Measurements from ENCODE around the gene REEP3. TPM values are rescaled to one million over a fixed set of nuclear protein-coding genes. Genes with fewer than 3 reads are reported as not detected.

The REEP3 gene
- total and polyA plus RNA-seq, 2 of the 8 experiments (the other 6 are each of a cell fraction or from before 2014, with no cell fraction given) = 5.8 to 31.5 TPM

- DNase-seq (ENCODE audit: low read depth in 1 of 2, low spot score in 2 of 2) (no peak), FAIRE-seq (no peak)
- no peak overlapping the region for H4K5ac ChIP-seq (ENCODE audit: insufficient read length, low read depth, low read length)
- no peaks in the 10 kb centered on the region for H4K20me1 ChIP-seq (replicated peaks in 1 of 2; ENCODE audit: control insufficient read depth in 1 of 2, insufficient read depth in 2 of 2, low read length in 2 of 2)
- H2BK12ac ChIP-seq (ENCODE audit: low read depth, low read length) = no peak overlapping the region
- H3K14ac ChIP-seq (ENCODE audit: insufficient read length) = no peak overlapping the region
- no peak overlapping the region for H2AK5ac ChIP-seq (ENCODE audit: low read depth, low read length)
- no peaks in the 10 kb centered on the region for H3K27me3 ChIP-seq (replicated peaks in 1 of 4; ENCODE audit: control insufficient read depth in 3 of 4, extremely low read depth in 1 of 4, insufficient read depth in 3 of 4, low read length in 3 of 4)
- no peak overlapping the region for H2BK15ac ChIP-seq (ENCODE audit: low read length)
- H3K4ac ChIP-seq (replicated peaks; ENCODE audit: insufficient read length, low read depth, low read length) = no peak overlapping the region
- H3K27ac ChIP-seq (ENCODE audit: low read depth, low read length) = no peak overlapping the region
- H2AFZ ChIP-seq (ENCODE audit: low read length) = no peak overlapping the region
- no peaks in the 10 kb centered on the region for H3K36me3 ChIP-seq (ENCODE audit: control insufficient read depth in 2 of 4, insufficient read depth in 4 of 4, low read length in 3 of 4)
- 76% methylated on average over 5 of the region's 5 CpGs; no CpG with 5 or more reads in 1 of the 2 experiments for WGBS, 2 experiments (ENCODE audit: extremely low coverage in 1 of 2, insufficient coverage in 1 of 2, insufficient read length in 1 of 2, insufficient replicate concordance in 2 of 2, low coverage in 1 of 2, low lambda C conversion rate in 2 of 2, missing lambda C conversion rate in 1 of 2)
- H3K4me2 ChIP-seq (ENCODE audit: insufficient read depth in 1 of 2, low read depth in 2 of 2, low read length in 2 of 2) = no peak overlapping the region
- no peaks in the 10 kb centered on the region for H3K9me3 ChIP-seq (ENCODE audit: insufficient read depth in 2 of 2, low read depth in 1 of 2, low read length in 1 of 2)
- H3K79me1 ChIP-seq (ENCODE audit: low read depth, low read length) = no peaks in the 10 kb centered on the region
- no peaks in the 10 kb centered on the region for H3K4me1 ChIP-seq (replicated peaks in 1 of 4; ENCODE audit: control insufficient read depth in 3 of 4, insufficient read depth in 4 of 4, low read length in 3 of 4)
- CTCF ChIA-PET (ENCODE audit: partially characterized antibody) = interaction anchor here (0.6 to 0.7 kb wide), 2 partner anchors 20 to 215 kb away, joined by 3 read pairs; no protein-coding TSS in a partner anchor
- no peak overlapping the region for H4K8ac ChIP-seq (ENCODE audit: extremely low read depth, insufficient read depth, low read length)
- H3K9ac ChIP-seq (replicated peaks in 1 of 4; ENCODE audit: extremely low read depth in 1 of 4, low read depth in 3 of 4, low read length in 3 of 4) = no peak overlapping the region
- H3K18ac ChIP-seq (ENCODE audit: extremely low read depth, low read length) = no peak overlapping the region
- POLR2A ChIA-PET (ENCODE audit: partially characterized antibody) = no interaction called here
- no peak overlapping the region for H4K91ac ChIP-seq (replicated peaks; ENCODE audit: insufficient read length, low read length)
- H3K79me2 ChIP-seq (ENCODE audit: control insufficient read depth in 1 of 2, insufficient read depth in 2 of 2, low read length in 2 of 2) = no peaks in the 10 kb centered on the region
- H3K4me3 ChIP-seq (ENCODE audit: extremely low read depth in 1 of 4, insufficient read depth in 2 of 4, low read depth in 3 of 4, low read length in 4 of 4) = no peak overlapping the region
- no peak overlapping the region for H2BK5ac ChIP-seq (ENCODE audit: low read depth, low read length)
- no peak overlapping the region for H2BK120ac ChIP-seq (replicated peaks; ENCODE audit: low read depth, low read length)
- no peaks in the 10 kb centered on the region for H3K23me2 ChIP-seq (ENCODE audit: low read depth, low read length)
- no peak overlapping the region for H3K23ac ChIP-seq (ENCODE audit: insufficient read length)
- no peak overlapping the region for H3K56ac ChIP-seq (replicated peaks; ENCODE audit: insufficient read length, low read depth, low read length)
- H2BK20ac ChIP-seq (ENCODE audit: low read length) = no peak overlapping the region
- TF ChIP-seq HDAC6 (IDR thresholded peaks at IDR 0.05; ENCODE audit: low read depth, low read length) (no peak), ZNF274 (IDR thresholded peaks at IDR 0.05; ENCODE audit: borderline replicate concordance, extremely low read depth, low read length) (no peak), SP4 (IDR thresholded peaks at IDR 0.05; ENCODE audit: low read length) (no peak), EGR1 (IDR thresholded peaks at IDR 0.05; ENCODE audit: borderline replicate concordance, low read depth, low read length) (no peak), TAF1 (IDR thresholded peaks at IDR 0.05; ENCODE audit: low read depth, low read length) (no peak), CTCF (IDR thresholded peaks at IDR 0.05; ENCODE audit: control extremely low read depth in 1 of 3, insufficient read depth in 1 of 3, low read depth in 1 of 3, low read length in 3 of 3) (no peak), CBX8 (IDR thresholded peaks at IDR 0.05; ENCODE audit: borderline replicate concordance, low read depth, low read length) (no peak), KDM5A (IDR thresholded peaks at IDR 0.05; ENCODE audit: low read length) (no peak), ATF2 (IDR thresholded peaks at IDR 0.05; ENCODE audit: low read length) (no peak), SIN3A (conservative IDR thresholded peaks at IDR 0.05 in 1 of 2, IDR thresholded peaks at IDR 0.05 in 1 of 2; ENCODE audit: low read depth in 1 of 2, low read length in 2 of 2) (no peak)
Observed at GRCh38 chr10:63651864-63652263, 130.7 kb downstream of the REEP3 start.

Measured in H1 (cell line).